GM13977 (cell line): ENCODE data around the gene AOC2.
"Not testable (repeated sequence)": the region's sequence is repeated elsewhere in the genome, so short reads cannot be mapped to it uniquely, and the experiment has no call there.

Experiments used
- DNase-seq: peaks from one replicate; pipeline ENCODE4 v3.0.0; 2012; ENCODE audit warnings: low spot score
- CTCF ChIP-seq: IDR thresholded peaks from 2 replicates; pipeline ENCODE4 v1.5.1; 2012; ENCODE audit warnings: mild to moderate bottlenecking, control low read depth; ENCODE audit not compliant: insufficient read depth; ENCODE audit errors: extremely low read depth, missing control alignments
- in situ Hi-C: fragments of 300-500 bp; cut with MboI; formaldehyde crosslinking; loops from one replicate; pipeline ENCODE4 v1.12.0; 2022; ENCODE audit warnings: low sequenced_read_pairs, low pct_unique_long_range_greater_than_20kb, mixed read lengths, inconsistent platforms; ENCODE audit not compliant: unreplicated experiment

AOC2 gene

GRCh38 chr17:42866631-42867575, 22.5 kb downstream of the AOC2 start:
- DNase-seq: no peak
- in situ Hi-C loops: no loop called here
- no peak for TF ChIP-seq CTCF

DNA sequence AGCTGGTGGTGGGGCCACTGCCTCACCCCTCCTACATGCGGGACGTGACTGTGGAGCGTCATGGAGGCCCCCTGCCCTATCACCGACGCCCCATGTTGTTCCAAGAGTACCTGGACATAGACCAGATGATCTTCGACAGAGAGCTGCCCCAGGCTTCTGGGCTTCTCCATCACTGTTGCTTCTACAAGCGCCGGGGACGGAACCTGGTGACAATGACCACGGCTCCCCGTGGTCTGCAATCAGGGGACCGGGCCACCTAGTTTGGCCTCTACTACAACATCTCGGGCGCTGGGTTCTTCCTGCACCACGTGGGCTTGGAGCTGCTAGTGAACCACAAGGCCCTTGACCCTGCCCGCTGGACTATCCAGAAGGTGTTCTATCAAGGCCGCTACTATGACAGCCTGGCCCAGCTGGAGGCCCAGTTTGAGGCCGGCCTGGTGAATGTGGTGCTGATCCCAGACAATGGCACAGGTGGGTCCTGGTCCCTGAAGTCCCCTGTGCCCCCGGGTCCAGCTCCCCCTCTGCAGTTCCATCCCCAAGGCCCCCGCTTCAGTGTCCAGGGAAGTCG, 23.4 kb downstream of the AOC2 start:
- in situ Hi-C loops, DNase-seq: not testable (repeated sequence)

GRCh38 chr17:42868338-42868737, 24.0 kb downstream of the AOC2 start:
- no peak for TF ChIP-seq CTCF
- in situ Hi-C loops: no loop called here
- no peak for DNase-seq

- no peak for DNase-seq
- in situ Hi-C loops: no loop called here
- TF ChIP-seq CTCF: no peak
Measured at GRCh38 chr17:42871647-42872046, 27.3 kb downstream of the AOC2 start.

- no peak for TF ChIP-seq CTCF
- no peak for DNase-seq
- in situ Hi-C loops: no loop called here
Measured at GRCh38 chr17:42872251-42872965, 28.0 kb downstream of the AOC2 start.

DNA sequence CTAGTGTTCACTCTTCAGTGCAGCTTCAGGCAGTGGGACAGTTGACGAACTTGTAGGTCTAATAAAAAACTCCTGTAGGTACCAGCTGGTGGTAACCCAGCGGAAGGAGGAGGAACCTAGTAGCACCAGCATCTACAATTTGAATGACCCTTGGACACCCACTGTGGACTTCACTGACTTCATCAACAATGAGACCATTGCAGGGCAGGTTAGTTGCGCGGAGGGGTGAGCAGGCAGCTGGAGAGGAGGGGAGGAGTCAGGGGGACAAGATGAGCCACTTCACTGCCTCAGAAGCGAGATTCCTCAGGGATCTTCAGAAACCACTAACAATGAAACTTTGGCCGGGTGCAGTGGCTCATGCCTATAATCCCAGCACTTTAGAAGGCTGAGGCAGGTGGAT, 28.9 kb downstream of the AOC2 start:
- no peak for TF ChIP-seq CTCF
- DNase-seq: no peak
- in situ Hi-C loops: no loop called here

DNA sequence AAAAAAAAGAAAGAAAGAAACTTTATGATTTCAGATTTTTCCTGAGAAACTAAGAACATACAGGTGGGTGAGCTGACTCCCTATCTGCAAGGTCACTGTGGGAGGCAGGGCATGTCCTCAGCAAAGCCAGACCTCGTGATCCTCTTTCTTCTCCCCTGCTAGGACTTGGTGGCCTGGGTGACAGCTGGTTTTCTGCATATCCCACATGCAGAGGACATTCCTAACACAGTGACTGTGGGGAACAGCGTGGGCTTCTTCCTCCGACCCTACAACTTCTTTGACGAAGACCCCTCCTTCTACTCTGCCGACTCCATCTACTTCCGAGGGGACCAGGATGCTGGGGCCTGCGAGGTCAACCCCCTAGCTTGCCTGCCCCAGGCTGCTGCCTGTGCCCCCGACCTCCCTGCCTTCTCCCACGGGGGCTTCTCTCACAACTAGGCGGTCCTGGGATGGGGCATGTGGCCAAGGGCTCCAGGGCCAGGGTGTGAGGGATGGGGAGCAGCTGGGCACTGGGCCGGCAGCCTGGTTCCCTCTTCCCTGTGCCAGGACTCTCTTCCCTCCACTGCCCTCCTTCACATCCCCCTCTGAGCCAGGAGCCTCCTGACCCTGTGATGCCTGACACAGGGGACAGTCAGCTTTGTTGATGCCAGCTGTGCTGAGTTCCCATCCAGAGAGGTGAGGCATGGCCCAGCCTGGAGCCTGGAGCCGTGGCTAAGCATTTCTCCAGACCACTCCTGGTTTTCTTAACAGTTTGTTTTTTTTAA, 29.7 kb downstream of the AOC2 start:
- DNase-seq, in situ Hi-C loops: not testable (repeated sequence)
